Kidney capillary endothelial cell (primary cell): ENCODE data around the gene JOSD1.
A peak's percentile ranks its signal among the peaks of the same experiment; 100 is the strongest.

ENCODE experiments used
- DNase-seq: peaks from one replicate; pipeline ENCODE4 v3.0.0-alpha.2; 2018; ENCODE audit warnings: low spot score

JOSD1 gene

GRCh38 chr22:38700789-38701628 lies at the start of gene JOSD1:
JOSD1 (minus strand) TSS chr22:38700943; CDS start chr22:38699987, 956 bp downstream.
- peak; percentile 86 for DNase-seq

- DNase-seq: no peak
These were observed 49.4 kb upstream of the JOSD1 start for GRCh38 chr22:38750104-38750503.

- DNase-seq: no peak
These were observed 47.9 kb upstream of the JOSD1 start for GRCh38 chr22:38748487-38749136.

GRCh38 chr22:38745676-38746460 lies 45.1 kb upstream of the JOSD1 start:
- no peak for DNase-seq

- no peak for DNase-seq
These were observed 44.2 kb upstream of the JOSD1 start for GRCh38 chr22:38744981-38745380.

GRCh38 chr22:38742176-38742942 lies 41.6 kb upstream of the JOSD1 start:
- no peak for DNase-seq

GRCh38 chr22:38741576-38741975 lies 40.8 kb upstream of the JOSD1 start:
- DNase-seq: no peak

GRCh38 chr22:38741166-38741565 lies 40.4 kb upstream of the JOSD1 start:
- DNase-seq: no peak

GRCh38 chr22:38740754-38741153 lies 40.0 kb upstream of the JOSD1 start:
- no peak for DNase-seq

GRCh38 chr22:38740116-38740723 lies 39.5 kb upstream of the JOSD1 start:
- no peak for DNase-seq

GRCh38 chr22:38739300-38740055 lies 38.7 kb upstream of the JOSD1 start:
- DNase-seq: no peak

- no peak for DNase-seq
These were observed 37.8 kb upstream of the JOSD1 start for GRCh38 chr22:38738475-38739070.

- DNase-seq: no peak
These were observed 36.7 kb upstream of the JOSD1 start for GRCh38 chr22:38737302-38738060.

- DNase-seq: no peak
These were observed 35.5 kb upstream of the JOSD1 start for GRCh38 chr22:38736257-38736570.

GRCh38 chr22:38735465-38736256 lies 34.9 kb upstream of the JOSD1 start:
- no peak for DNase-seq

GRCh38 chr22:38735126-38735464 lies 34.4 kb upstream of the JOSD1 start:
- no peak for DNase-seq

GRCh38 chr22:38734421-38735100 lies 33.8 kb upstream of the JOSD1 start:
- DNase-seq: no peak

- DNase-seq: no peak
These were observed 33.1 kb upstream of the JOSD1 start for GRCh38 chr22:38733724-38734381.
